HG03558 (cell line): Measurements from ENCODE around the gene PSMB5.
"Not testable (repeated sequence)": the region's sequence is repeated elsewhere in the genome, so short reads cannot be mapped to it uniquely, and the experiment has no call there.

Experiments used
- ATAC-seq: cut with Tn5 transposase; IDR thresholded peaks from one replicate; pipeline ENCODE4 v1.9.1; 2021; ENCODE audit warnings: moderate number of reproducible peaks; ENCODE audit not compliant: unreplicated experiment; ENCODE audit errors: extremely low read depth

PSMB5 gene

DNA sequence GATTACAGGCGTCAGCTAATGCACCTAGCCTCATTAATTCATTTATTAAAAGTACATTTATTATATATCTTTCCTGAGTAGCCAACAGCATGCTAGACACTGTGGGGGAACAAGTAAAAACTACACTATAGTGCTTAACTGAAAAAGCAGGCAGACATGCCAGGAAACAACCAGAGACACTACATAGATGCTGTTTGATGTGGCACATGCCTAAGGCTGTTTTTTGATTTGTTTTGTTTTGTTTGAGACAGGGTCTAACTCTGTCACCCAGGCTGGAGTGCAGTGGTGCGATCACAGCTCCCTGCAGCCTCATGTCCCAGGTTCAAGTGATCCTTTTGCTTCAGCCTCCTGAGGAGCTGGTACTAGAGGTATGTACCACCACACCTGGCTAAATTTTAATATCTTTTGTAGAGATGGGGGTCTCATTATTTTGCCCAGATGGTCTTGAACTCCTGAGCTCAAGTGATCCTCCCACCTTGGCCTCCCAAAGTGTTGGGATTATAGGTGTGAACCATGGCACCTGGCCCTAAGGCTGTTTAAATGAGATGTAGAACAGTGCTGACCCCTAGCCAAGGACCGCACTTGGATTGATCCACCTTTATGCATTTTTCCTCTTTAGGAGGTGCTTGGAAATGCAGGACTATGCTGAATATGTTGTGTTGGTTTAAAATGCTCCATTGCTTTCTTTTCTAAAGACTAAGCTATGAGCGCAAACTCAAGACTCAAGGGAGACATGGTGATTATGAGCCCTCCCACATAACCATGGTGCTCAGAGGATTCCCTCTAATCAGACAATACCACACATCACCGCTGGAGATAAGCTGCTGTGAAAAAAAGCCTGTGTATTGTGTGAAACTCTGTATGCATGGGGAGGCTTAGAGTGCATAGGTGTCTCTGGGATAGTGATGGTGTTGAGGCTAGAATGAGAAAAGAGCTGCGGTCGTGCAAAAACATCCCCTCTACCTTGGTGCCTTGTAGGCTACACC, 14.3 kb downstream of the PSMB5 start:
- no peak for ATAC-seq

DNA sequence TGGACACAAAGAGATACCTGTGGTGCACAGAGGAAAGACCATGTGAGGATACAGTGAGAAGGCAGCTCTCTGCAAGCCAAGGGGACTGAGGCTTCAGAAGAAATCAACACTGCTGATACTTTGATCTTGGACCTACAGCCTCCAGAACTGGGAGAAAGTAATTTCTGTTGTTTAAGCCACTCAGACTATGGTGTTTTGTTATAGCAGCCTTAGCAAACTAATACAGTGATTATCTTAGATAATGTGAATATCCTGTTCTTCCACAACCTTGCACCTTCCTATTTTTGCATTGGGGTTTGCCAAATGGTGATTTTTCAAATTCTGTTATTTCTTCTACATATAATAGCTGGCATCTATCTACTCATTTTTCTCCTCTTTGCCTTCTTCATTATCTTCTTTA, 16.6 kb downstream of the PSMB5 start:
- ATAC-seq: no peak

DNA sequence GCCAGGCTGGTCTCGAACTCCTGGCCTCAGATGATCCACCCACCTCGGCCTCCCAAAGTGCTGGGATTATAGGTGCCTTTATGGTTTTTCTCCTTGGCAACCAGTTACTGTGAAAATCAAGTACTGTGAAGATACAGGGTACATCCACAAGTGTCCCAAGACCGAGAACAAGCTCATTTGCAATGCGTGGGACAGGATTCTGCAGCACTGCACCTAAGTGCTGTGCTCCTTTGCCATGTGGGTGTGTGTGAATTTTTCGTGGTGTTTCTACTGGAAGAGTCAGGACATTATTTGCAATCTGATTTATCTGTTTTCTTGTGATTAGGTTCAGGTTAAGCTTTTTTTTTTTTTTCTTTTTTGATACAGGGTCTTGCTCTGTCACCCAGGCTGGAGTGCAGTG, 17.6 kb downstream of the PSMB5 start:
- ATAC-seq: no peak

DNA sequence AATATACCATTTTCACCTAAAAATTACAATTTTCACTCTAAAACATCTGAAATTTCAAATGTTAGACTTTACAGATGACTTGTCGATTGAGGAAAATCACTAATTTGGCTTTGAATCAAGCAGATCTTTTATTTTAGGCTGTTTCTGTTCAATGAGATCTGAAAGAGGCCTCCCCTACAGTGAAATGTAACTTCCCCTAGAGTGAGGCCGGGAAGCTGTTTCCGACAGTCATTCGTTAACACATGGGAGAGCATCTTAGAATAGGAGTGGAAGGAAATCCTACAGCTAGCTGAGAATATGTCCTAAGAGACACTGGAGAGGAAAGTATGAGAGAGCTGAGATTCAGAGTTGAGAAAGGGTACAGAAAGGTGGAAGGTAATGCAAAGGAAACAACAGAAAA, 19.1 kb downstream of the PSMB5 start:
- no peak for ATAC-seq

DNA sequence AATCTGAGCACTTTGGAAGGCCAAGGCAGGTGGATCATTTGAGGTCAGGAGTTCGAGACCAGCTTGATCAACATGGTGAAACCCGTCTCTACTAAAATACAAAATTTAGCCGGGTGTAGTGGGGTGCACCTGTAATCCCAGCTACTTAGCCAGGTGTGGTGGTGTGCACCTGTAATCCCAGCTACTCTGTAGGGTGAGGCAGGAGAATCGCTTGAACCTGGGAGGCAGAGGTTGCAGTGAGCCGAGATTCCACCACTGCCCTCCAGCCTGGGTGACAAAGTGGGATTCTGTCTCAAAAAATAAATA, 21.0 kb downstream of the PSMB5 start:
- not testable (repeated sequence) for ATAC-seq

DNA sequence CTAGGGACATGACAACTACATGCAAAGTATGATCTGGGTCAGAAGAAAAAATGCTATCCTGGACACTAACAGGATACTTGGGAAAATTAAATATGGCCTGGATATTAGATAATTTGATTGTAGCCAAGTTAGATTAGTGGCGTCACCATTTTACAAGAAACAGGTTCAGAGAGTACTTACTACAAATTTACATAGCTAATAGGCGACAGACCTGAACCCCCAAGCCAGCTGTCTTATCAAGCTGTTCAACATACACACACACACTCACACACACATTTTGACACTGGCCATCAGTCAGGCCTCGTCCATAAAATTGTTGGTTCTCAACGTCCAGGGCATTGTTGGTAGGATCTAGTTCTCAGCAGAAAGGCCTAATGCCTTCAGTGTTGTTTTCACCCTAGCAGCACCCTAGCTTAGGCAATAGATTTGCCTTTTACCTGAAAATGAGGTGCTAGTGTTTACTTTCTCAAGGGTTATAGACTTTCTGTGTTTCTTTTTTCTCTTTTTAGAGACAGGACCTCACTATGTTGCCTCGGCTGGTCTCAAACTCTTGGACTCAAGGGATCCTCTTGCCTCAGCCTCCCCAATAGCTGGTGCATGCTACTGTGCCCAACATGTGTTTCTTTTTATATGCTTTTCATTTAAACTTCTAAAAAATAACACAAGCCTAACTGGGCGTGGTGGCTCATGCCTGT, 21.5 kb downstream of the PSMB5 start:
- no peak for ATAC-seq

DNA sequence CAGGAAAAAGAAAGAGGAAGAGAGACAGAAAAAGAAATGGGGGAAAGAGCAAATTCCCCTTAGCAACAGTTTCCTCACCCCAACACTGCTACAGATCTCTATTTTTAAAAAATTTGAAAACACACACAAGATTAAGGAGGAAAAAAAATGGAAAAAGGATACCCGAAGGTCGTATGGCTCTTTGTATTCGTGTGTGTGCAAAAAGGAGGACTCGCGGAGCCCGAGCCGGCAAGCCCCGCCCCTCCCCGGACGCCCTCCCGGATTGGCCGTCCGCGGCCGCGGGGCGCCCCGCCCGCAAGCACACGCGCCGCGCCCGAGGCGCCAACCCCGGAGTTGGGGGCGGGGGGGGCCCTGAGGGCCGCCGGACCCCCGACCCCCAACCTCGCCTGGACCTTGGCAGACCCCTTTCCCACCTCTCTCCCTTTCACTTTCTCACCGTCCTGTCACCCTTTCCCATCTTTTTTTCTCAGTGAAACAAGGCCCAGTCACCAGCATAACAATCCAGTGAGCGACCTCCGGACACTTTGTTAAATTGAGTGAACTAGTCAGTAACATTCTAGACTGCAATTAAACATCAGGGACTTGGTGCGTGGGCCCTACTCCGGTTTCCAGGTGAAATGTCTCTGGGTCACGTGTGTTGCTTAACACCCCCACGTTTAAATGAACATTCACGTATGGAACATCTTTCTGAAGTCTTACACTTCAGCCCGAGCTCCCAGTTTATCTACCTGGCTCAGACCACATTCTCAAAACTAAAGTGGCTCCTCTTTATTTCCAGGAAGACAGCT, 24.6 kb downstream of the PSMB5 start, which contains the start of gene C14orf93:
Gene C14orf93, minus strand, starts transcription at position 205 of the 788 bp plus-strand sequence. CDS start 11,120 bp downstream, outside the sequence.
- ATAC-seq: no peak

DNA sequence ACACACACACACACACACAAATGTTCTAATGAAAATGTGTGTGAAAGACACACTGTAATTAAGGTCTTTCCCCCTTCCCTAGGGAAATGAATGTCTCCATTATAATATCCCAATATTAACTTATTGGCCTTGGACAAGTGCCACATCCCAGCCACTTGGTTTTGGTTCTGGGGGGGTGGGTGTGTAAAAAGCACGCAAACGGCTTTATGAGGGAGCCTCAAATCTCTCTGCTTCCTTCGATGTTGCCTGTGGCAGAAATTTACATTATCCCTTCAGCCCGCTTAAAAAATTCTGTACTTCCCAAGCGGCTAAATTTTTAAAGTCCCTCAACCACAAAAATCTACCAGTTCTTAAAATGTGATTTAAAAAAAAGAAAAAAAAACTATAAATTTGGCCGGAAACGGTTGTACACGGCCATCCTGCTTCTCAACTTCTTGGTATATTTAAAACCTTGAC, 25.2 kb downstream of the PSMB5 start:
- no peak for ATAC-seq

DNA sequence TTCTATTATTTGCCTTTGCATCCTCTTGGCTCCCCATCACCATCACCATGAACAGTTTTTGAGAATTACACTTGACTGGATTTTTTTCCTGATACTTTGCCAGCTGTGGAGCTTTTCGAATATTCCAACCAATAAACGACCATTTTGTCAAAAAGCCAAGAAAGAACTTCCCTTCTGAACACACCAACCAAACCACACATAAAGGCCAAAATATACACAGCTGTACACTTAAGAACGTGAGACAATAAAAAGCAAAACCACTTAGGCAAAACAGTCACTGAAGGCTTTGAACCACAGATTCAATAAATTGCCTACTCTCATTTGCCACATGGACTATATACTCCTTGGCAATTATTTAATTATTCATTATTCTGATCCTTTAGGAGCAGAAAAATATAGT, 25.9 kb downstream of the PSMB5 start:
- no peak for ATAC-seq

DNA sequence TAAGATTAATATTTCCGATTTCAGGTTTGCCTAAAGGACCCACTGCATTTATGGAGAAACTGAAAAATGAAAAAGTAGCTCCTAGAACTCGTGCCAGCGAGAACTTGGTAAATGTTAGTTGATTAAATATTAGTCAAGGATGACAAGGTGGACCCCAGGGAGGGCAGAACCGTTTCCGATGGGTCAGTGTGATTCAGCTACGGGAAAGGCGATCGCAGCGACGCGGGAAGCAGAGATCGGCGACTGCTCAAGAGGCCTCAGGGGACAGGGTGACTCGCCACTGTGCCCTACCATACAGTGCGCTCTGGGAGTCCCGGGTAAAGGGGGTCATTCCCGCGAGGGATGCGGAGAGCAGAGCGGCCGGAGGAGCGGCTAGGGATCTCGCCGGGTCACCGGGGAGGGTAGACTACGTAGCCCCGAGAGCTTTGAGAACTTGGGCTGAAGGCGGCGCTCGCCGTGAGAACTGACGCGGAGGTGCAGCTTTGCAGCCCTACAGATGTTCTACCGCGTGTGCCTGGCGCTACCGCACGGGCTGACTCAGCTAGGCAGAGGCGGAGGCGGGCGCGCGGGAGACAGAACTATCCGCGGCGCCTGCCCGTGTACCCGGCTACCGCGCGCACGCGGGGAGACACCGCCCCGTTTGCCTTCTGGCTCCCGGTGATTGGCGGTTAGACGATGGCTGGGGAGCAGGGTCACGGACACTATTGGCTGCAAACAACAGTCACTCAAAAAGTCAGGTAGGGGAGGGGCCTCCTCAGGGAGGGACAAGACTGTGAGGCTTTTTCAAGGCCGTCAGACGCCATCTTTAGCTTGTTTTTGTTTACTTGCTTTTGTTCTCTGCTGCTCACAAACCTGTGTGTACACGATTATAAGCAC, 27.9 kb downstream of the PSMB5 start:
- ATAC-seq: peak; percentile 82

DNA sequence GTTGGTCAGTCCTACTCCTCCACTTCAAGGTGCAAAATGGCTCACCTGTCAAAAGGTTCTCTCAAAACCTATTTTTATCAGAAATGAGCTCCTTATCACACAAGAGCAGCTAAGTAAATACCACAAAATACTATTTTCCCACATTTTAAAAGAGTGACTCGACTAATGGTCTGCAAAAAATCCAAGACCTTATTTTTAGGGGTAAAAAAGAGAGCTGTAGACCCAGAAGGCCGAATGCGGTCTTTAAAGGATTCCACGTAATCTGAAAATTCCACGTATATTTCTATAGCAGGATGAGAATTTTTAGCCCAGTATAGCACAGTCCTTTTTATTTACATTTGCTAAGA, 28.5 kb downstream of the PSMB5 start:
- ATAC-seq: no peak

DNA sequence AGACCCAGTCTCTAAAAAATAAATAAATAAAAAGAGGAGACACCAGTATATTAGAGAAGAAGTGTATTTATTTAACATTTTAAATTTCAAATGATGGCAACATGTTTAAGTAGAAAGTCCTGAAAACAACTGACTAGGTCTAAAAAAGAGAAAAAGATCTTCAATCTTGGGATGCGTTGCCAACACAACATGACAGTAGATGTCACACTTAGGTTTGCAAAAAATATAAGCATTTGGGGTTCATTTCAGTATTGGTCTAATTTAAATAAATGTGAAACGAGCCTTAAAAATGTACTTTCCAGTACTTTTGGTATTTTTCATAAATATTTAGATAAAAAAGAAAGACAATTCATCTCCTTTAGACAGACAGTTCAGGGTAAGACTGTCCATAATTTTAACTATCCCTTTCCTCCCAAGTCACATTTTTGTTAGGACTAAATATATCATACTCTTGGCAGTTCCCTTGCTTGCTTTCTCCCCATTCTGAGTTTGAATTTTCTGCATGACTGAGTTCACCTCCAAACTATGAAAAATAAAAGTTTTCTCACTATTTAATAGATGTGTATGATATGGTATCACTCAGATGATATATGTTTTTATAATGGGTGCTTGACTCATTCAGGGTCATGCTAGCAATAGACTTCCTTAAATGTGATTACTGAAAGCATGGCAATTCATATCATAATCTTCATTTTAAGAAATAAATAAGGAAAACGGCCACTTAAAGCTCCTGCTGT, 29.1 kb downstream of the PSMB5 start:
- no peak for ATAC-seq

DNA sequence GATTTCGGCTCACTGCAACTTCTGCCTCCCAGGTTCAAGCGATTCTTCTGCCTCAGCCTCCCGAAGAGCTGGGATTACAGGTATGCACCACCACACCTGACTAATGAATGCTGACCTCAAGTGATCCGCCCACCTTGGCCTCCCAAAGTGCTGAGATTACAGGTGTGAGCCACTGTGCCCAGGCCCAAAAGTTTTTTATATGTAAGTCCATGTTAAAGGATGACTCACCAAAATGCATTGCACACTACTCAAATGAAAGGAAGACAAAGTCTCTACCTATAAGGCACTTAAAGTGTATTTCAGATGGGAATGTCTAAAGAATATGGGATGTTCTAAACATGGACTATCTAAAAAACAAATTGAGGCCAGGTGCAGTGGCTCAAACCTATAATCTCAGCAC, 30.4 kb downstream of the PSMB5 start:
- not testable (repeated sequence) for ATAC-seq

DNA sequence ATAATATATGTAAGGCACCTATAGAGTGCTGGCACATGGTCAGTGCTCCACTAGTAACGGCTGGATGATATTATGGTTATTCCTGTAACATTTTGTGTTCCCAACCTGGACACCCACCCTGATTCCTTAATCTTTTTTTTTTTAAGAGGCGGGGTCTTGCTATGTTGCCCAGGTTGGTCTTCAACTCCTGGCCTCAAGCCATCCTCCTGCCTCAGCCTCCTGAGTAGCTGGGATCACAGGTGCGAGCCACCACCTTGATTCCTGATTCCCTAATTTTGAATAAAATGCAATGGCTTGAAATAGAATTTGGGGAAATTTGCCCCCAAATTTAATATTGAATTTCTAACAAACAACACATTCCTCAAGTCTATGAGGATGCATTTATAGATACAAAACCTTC, 32.1 kb downstream of the PSMB5 start:
- ATAC-seq: no peak

DNA sequence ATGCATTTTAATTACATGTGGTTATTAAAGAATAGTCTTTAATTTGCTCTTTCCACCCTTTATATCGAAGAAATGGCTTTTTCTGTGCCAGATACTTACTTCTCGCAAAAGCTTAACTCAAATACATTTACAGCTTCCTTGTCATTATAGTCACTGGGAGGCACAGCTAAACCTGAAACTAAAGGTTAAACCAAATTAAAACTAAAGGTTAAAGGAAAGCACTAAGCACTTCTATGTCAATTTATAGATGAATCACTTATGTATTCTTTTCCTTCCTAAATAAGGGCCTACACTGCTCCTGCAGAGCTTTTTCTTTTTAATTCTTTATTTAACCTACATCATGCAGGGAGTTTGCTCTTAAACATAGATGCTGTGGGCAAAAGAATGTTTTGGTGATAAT, 33.8 kb downstream of the PSMB5 start:
- ATAC-seq: no peak

DNA sequence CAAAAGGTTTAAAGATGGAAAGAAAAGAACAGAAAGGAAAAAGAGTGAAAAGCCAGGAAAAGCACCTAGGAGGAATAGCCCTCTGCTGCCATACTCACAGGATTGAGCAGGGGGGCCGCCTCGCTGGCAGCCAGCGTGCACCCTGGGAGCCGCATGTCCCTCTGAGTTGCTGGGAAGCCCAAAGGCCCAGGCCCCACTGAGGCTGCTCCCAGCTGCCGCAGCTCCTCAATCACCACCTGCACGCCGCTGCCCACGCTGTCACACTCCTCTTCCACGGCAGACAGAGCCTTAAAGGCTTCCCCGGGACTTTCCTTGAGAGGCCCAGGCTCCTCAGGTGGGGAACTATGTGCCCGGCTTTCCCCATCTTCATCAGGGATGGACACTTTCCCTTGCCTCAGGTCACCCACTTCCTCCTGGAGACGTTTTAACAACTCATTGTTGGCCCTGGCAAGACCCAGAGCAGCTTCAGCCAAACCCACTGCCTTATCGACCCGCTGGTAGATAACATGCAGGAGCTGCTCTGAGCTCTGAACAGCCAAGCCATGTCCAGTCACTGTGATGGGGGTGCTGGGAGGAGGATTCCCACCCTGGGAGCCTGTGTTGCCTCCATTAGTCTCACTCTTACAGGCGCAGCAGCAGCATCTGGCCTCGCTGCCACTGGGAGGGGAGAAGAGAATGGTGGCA, 36.2 kb downstream of the PSMB5 start:
- no peak for ATAC-seq

DNA sequence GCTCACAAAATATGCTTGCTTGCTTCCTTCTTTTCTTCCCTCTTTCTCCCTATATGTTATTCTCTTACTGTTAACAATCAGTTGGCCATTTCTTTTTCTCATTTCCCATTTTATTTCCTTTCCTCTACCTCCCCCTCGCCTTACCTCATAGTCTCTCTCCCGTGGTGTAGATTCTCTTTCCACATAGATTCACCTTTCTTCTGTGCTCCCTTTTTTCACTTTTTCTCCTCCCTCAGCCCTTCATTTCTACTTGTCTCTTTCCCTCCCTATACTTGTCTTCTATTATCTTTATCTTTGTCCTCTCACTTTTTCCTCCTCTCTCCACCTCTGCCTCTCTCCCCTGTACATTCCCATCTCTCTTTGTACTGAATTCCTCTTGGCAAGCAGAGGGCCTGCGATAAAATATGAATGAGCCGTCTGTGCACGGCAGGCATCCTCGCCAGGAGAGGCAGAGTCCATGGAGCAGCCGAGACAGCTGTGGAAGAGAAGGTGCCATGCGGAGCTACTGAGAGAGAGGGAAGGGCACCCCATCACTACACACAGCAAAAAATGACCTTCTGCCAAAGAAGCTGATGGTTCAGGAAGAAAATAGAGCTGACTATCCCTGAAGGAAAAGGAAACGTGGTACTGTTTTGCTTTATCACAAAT, 36.9 kb downstream of the PSMB5 start:
- no peak for ATAC-seq
